22Rv1 (cell line): ENCODE measurements around the gene ALDH1A2.
A peak's percentile ranks its signal among the peaks of the same experiment; 100 is the strongest.
"Not testable (repeated sequence)": the region's sequence is repeated elsewhere in the genome, so short reads cannot be mapped to it uniquely, and the experiment has no call there.

Experiments used
- H3K27ac ChIP-seq: fragments of 450-650 bp; 2 replicates; pipeline ENCODE4 v1.5.1; 2017
- CTCF ChIP-seq: fragments of 450-650 bp; IDR thresholded peaks from 2 replicates; pipeline ENCODE4 v1.5.1; 2017; ENCODE audit warnings: mild to moderate bottlenecking
- ZFX ChIP-seq: fragments of 450-650 bp; IDR thresholded peaks from 2 replicates; pipeline ENCODE4 v1.6.1; 2017; ENCODE audit warnings: antibody characterized with exemption, borderline replicate concordance

Gene ALDH1A2

GRCh38 chr15:58081891-58082290, 16.4 kb upstream of the ALDH1A2 start:
- TF ChIP-seq CTCF, result no peak
- no peak for TF ChIP-seq ZFX
- no peak overlapping the region for H3K27ac ChIP-seq

GRCh38 chr15:58081456-58081855, 15.9 kb upstream of the ALDH1A2 start:
- no peak overlapping the region for H3K27ac ChIP-seq
- no peak for TF ChIP-seq CTCF
- no peak for TF ChIP-seq ZFX

- H3K27ac ChIP-seq, result not testable (repeated sequence)
Observed at GRCh38 chr15:58080959-58081358, 15.4 kb upstream of the ALDH1A2 start.

- no peak overlapping the region for H3K27ac ChIP-seq
- TF ChIP-seq ZFX, result no peak
- TF ChIP-seq CTCF, result no peak
Observed at GRCh38 chr15:58080398-58080797, 14.9 kb upstream of the ALDH1A2 start.

GRCh38 chr15:58078591-58078990, 13.1 kb upstream of the ALDH1A2 start:
- TF ChIP-seq ZFX (no peak), CTCF (no peak)
- no peak overlapping the region for H3K27ac ChIP-seq

GRCh38 chr15:58077427-58077826, 11.9 kb upstream of the ALDH1A2 start:
- TF ChIP-seq ZFX (no peak), CTCF (peak; percentile 53)

GRCh38 chr15:58074452-58074851, 8.9 kb upstream of the ALDH1A2 start:
- H3K27ac ChIP-seq, result no peak overlapping the region
- no peak for TF ChIP-seq CTCF
- TF ChIP-seq ZFX, result no peak

More at GRCh38 chr15:58077427-58077826, 11.9 kb upstream of the ALDH1A2 start:
- no peak overlapping the region for H3K27ac ChIP-seq

- no peak overlapping the region for H3K27ac ChIP-seq
- TF ChIP-seq CTCF (peak; percentile 96), ZFX (no peak)
Observed at GRCh38 chr15:58070801-58071418, 5.4 kb upstream of the ALDH1A2 start.
